Measurements from ENCODE around the gene PHLDA3. TPM values are rescaled to one million over a fixed set of nuclear protein-coding genes. Genes with fewer than 3 reads are reported as not detected.

The PHLDA3 gene
- total RNA-seq, 1 donor from 2014 or later = 29.3 TPM

GRCh38 chr1:201461645-201462441 is 7.1 kb downstream of the PHLDA3 start:
- DNase-seq = no peak

- DNase-seq = no peak
Measured at GRCh38 chr1:201460814-201461644, 8.0 kb downstream of the PHLDA3 start.

- DNase-seq = no peak
Measured at GRCh38 chr1:201459775-201460174, 9.2 kb downstream of the PHLDA3 start.

GRCh38 chr1:201459052-201459451 is 9.9 kb downstream of the PHLDA3 start:
- DNase-seq = no peak

GRCh38 chr1:201457508-201457960 is 11.5 kb downstream of the PHLDA3 start:
- no peak for DNase-seq

- DNase-seq = peak; percentile 89
Measured at GRCh38 chr1:201456499-201457309, 12.3 kb downstream of the PHLDA3 start.

- DNase-seq = no peak
Measured at GRCh38 chr1:201455098-201455497, 13.9 kb downstream of the PHLDA3 start.

GRCh38 chr1:201454608-201455007 is 14.4 kb downstream of the PHLDA3 start:
- no peak for DNase-seq

GRCh38 chr1:201452866-201453265 is 16.1 kb downstream of the PHLDA3 start:
- no peak for DNase-seq

- peak; percentile 69 for DNase-seq
Measured at GRCh38 chr1:201450721-201451291, 18.2 kb downstream of the PHLDA3 start.

GRCh38 chr1:201448990-201449389 is 20.0 kb downstream of the PHLDA3 start:
- DNase-seq = no peak

- no peak for DNase-seq
Measured at GRCh38 chr1:201447903-201448871, 20.8 kb downstream of the PHLDA3 start.

GRCh38 chr1:201445310-201445709 is 23.7 kb downstream of the PHLDA3 start:
- DNase-seq = no peak

GRCh38 chr1:201444792-201445191 is 24.2 kb downstream of the PHLDA3 start:
- DNase-seq = no peak

GRCh38 chr1:201443747-201444146 is 25.2 kb downstream of the PHLDA3 start:
- DNase-seq = no peak

- no peak for DNase-seq
Measured at GRCh38 chr1:201436969-201437368, 32.0 kb downstream of the PHLDA3 start.

GRCh38 chr1:201436393-201436792 is 32.6 kb downstream of the PHLDA3 start:
- DNase-seq = no peak

- DNase-seq = no peak
Measured at GRCh38 chr1:201434266-201434665, 34.7 kb downstream of the PHLDA3 start.

GRCh38 chr1:201433609-201434008 is 35.4 kb downstream of the PHLDA3 start:
- no peak for DNase-seq

GRCh38 chr1:201430776-201431175 is 38.2 kb downstream of the PHLDA3 start:
- DNase-seq = no peak

Measured in skin of body (tissue), 2 donors.